ENCODE measurements around the gene PREB. TPM values are rescaled to one million over a fixed set of nuclear protein-coding genes. Genes with fewer than 3 reads are reported as not detected.
A peak's percentile ranks its signal among the peaks of the same experiment; 100 is the strongest.

PREB gene
- total and polyA plus RNA-seq, 2 of the 13 experiments (the other 11 are each of a cell fraction or from before 2014, with no cell fraction given), result 112 to 192 TPM

DNA sequence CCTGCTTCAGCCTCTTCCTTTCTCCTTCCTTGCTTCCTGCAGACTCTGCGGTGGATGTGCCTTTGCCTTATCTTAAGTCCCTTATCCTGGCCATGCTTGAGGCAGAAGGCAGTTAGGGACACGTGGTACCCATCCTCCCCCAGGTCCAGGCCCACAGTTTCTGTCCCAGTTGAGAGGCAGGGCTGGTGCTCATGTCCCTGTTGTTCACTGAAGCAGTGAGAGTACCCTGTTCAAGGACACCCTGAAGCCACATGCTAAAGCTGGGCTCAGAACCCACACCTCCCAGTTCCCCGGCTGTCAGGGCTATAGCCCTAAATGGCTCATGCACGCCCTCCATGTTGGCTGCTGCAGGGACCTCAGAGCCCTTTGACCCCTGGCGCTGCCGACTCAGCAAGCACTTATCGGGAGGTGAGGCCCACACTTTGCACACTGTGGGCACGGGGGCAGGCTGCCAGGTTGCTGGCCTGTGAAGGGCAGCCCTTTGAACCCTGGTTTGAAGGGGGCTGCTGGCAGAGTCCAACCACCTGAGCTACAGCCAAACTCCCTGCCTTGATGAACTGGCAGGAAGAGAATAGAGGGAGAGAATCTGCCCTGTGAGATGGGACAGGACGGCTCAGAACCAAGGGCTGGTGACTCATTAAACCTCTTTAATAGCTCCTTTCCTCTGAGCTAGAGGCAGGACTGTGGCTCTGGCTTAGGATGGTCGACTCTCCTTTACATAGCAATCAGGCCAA lies 41.6 kb downstream of the PREB start (continued):
- TF ChIP-seq FOXK1 (CRISPR knock-in tag; IDR thresholded peaks at IDR 0.05; ENCODE audit: borderline replicate concordance, low read depth), result peak; percentile 69; the same call in 1 of the 2 replicates
- TF ChIP-seq SIN3A (IDR thresholded peaks at IDR 0.05; ENCODE audit: borderline replicate concordance, low read depth, low read length), result no peak
- TF ChIP-seq PHF5A (CRISPR knock-in tag; IDR thresholded peaks at IDR 0.05; ENCODE audit: low read depth, unreplicated experiment), result no peak
- no peak for TF ChIP-seq MATR3 (CRISPR knock-in tag; IDR thresholded peaks at IDR 0.05)
- no peak; the same call in 1 of the 2 replicates for TF ChIP-seq ZNF138 (CRISPR knock-in tag; IDR thresholded peaks at IDR 0.05; ENCODE audit: low read depth)
- no peak for TF ChIP-seq ZNF567 (CRISPR knock-in tag; IDR thresholded peaks at IDR 0.05; ENCODE audit: borderline replicate concordance)
- TF ChIP-seq NR2F2 (IDR thresholded peaks at IDR 0.05; ENCODE audit: borderline replicate concordance, low read depth), result peak; percentile 85; the same call in 1 of the 2 replicates
- TF ChIP-seq, protein P1, sequence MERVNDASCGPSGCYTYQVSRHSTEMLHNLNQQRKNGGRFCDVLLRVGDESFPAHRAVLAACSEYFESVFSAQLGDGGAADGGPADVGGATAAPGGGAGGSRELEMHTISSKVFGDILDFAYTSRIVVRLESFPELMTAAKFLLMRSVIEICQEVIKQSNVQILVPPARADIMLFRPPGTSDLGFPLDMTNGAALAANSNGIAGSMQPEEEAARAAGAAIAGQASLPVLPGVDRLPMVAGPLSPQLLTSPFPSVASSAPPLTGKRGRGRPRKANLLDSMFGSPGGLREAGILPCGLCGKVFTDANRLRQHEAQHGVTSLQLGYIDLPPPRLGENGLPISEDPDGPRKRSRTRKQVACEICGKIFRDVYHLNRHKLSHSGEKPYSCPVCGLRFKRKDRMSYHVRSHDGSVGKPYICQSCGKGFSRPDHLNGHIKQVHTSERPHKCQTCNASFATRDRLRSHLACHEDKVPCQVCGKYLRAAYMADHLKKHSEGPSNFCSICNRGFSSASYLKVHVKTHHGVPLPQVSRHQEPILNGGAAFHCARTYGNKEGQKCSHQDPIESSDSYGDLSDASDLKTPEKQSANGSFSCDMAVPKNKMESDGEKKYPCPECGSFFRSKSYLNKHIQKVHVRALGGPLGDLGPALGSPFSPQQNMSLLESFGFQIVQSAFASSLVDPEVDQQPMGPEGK (CRISPR knock-in tag; IDR thresholded peaks at IDR 0.05), result peak; percentile 96
- TF ChIP-seq POGZ (CRISPR knock-in tag; IDR thresholded peaks at IDR 0.05), result peak; percentile 71; the same call in 1 of the 2 replicates
- TF ChIP-seq, protein P2, sequence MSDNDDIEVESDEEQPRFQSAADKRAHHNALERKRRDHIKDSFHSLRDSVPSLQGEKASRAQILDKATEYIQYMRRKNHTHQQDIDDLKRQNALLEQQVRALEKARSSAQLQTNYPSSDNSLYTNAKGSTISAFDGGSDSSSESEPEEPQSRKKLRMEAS (IDR thresholded peaks at IDR 0.05), result peak; percentile 92
- TF ChIP-seq MBD4 (IDR thresholded peaks at IDR 0.05; ENCODE audit: borderline replicate concordance, low read length), result no peak
- 0 out of 2 replicates have a peak, but pooled peaks have one; percentile 58 for TF ChIP-seq MEF2D (CRISPR knock-in tag; IDR thresholded peaks at IDR 0.05)
- TF ChIP-seq, protein P3, sequence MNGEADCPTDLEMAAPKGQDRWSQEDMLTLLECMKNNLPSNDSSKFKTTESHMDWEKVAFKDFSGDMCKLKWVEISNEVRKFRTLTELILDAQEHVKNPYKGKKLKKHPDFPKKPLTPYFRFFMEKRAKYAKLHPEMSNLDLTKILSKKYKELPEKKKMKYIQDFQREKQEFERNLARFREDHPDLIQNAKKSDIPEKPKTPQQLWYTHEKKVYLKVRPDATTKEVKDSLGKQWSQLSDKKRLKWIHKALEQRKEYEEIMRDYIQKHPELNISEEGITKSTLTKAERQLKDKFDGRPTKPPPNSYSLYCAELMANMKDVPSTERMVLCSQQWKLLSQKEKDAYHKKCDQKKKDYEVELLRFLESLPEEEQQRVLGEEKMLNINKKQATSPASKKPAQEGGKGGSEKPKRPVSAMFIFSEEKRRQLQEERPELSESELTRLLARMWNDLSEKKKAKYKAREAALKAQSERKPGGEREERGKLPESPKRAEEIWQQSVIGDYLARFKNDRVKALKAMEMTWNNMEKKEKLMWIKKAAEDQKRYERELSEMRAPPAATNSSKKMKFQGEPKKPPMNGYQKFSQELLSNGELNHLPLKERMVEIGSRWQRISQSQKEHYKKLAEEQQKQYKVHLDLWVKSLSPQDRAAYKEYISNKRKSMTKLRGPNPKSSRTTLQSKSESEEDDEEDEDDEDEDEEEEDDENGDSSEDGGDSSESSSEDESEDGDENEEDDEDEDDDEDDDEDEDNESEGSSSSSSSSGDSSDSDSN (CRISPR knock-in tag; IDR thresholded peaks at IDR 0.05), result peak; percentile 84
- TF ChIP-seq ZNF777 (CRISPR knock-in tag; IDR thresholded peaks at IDR 0.05), result peak; percentile 31; the same call in 1 of the 2 replicates
- TF ChIP-seq AHR (CRISPR knock-in tag; IDR thresholded peaks at IDR 0.05), result peak; percentile 72
- TF ChIP-seq MBNL3 (CRISPR knock-in tag; conservative IDR thresholded peaks at IDR 0.05), result no peak
- TF ChIP-seq ZEB1 (IDR thresholded peaks at IDR 0.05; ENCODE audit: insufficient replicate concordance, low read depth), result no peak
- TF ChIP-seq SMARCE1 (IDR thresholded peaks at IDR 0.05; ENCODE audit: borderline replicate concordance), result no peak
- TF ChIP-seq STAT5B (CRISPR knock-in tag; IDR thresholded peaks at IDR 0.05), result no peak
- peak; percentile 72; the same call in 1 of the 2 replicates for TF ChIP-seq ZSCAN9 (CRISPR knock-in tag; IDR thresholded peaks at IDR 0.05; ENCODE audit: borderline replicate concordance)
- TF ChIP-seq, protein P4, sequence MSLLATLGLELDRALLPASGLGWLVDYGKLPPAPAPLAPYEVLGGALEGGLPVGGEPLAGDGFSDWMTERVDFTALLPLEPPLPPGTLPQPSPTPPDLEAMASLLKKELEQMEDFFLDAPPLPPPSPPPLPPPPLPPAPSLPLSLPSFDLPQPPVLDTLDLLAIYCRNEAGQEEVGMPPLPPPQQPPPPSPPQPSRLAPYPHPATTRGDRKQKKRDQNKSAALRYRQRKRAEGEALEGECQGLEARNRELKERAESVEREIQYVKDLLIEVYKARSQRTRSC (CRISPR knock-in tag; IDR thresholded peaks at IDR 0.05; ENCODE audit: low read depth), result no peak
- no peak for TF ChIP-seq ASH2L (IDR thresholded peaks at IDR 0.05; ENCODE audit: insufficient read length, low read depth, low read length)
- TF ChIP-seq, protein P5, sequence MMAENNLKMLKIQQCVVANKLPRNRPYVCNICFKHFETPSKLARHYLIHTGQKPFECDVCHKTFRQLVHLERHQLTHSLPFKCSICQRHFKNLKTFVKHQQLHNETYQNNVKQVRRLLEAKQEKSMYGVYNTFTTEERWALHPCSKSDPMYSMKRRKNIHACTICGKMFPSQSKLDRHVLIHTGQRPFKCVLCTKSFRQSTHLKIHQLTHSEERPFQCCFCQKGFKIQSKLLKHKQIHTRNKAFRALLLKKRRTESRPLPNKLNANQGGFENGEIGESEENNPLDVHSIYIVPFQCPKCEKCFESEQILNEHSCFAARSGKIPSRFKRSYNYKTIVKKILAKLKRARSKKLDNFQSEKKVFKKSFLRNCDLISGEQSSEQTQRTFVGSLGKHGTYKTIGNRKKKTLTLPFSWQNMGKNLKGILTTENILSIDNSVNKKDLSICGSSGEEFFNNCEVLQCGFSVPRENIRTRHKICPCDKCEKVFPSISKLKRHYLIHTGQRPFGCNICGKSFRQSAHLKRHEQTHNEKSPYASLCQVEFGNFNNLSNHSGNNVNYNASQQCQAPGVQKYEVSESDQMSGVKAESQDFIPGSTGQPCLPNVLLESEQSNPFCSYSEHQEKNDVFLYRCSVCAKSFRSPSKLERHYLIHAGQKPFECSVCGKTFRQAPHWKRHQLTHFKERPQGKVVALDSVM (CRISPR knock-in tag; IDR thresholded peaks at IDR 0.05), result peak; percentile 33; the same call in 1 of the 2 replicates

Measured in HepG2 (cell line).